HepG2 (cell line): ENCODE measurements around the gene SUSD3. TPM values are rescaled to one million over a fixed set of nuclear protein-coding genes. Genes with fewer than 3 reads are reported as not detected.

Experiments used
- AKNA ChIP-seq: sonication (generic); formaldehyde crosslinking; IDR thresholded peaks from 2 replicates; pipeline ENCODE4 v1.4.0; 2020; ENCODE audit warnings: missing genetic modification reagents, borderline replicate concordance
- CERS6 ChIP-seq: sonication (generic); formaldehyde crosslinking; IDR thresholded peaks from 2 replicates; pipeline ENCODE4 v1.5.0; 2020; ENCODE audit warnings: missing genetic modification reagents
- HOXA7 ChIP-seq: sonication (generic); formaldehyde crosslinking; IDR thresholded peaks from 2 replicates; pipeline ENCODE4 v1.8.1; 2022; ENCODE audit warnings: mild to moderate bottlenecking, missing genetic modification reagents, moderate library complexity
- JDP2 ChIP-seq: sonication (generic); formaldehyde crosslinking; IDR thresholded peaks from 2 replicates; pipeline ENCODE4 v1.8.1; 2022; ENCODE audit warnings: missing genetic modification reagents, borderline replicate concordance
- JUND ChIP-seq: sonication (generic); formaldehyde crosslinking; IDR thresholded peaks from 2 replicates; pipeline ENCODE4 v1.8.0; 2022; ENCODE audit warnings: mild to moderate bottlenecking, missing genetic modification reagents
- NFKBIZ ChIP-seq: IDR thresholded peaks from 2 replicates; pipeline ENCODE4 v1.6.1; 2018; ENCODE audit warnings: missing genetic modification reagents, missing compliant biosample characterization
- NR2F1 ChIP-seq, 2 experiments: fragments of 450-650 bp in 1 of 2; formaldehyde crosslinking in 1 of 2; IDR thresholded peaks; 2 replicates each; pipeline versions ENCODE4 v1.5.0 to v1.6.1; 2016 to 2020; ENCODE audit warnings: mild to moderate bottlenecking in 1 of 2, missing compliant biosample characterization in 1 of 2, missing genetic modification reagents in 1 of 2, moderate library complexity in 1 of 2
- NRL ChIP-seq: sonication (generic); formaldehyde crosslinking; IDR thresholded peaks from 2 replicates; pipeline ENCODE4 v1.5.0; 2020; ENCODE audit warnings: missing genetic modification reagents, mild to moderate bottlenecking, moderate library complexity, borderline replicate concordance
- PITX1 ChIP-seq: sonication (generic); formaldehyde crosslinking; IDR thresholded peaks from 2 replicates; pipeline ENCODE4 v1.5.1; 2020; ENCODE audit warnings: mild to moderate bottlenecking, missing genetic modification reagents
- ZNF160 ChIP-seq: sonication (generic); formaldehyde crosslinking; IDR thresholded peaks from 2 replicates; pipeline ENCODE4 v1.8.0; 2022; ENCODE audit warnings: mild to moderate bottlenecking, inconsistent platforms, missing genetic modification reagents
- ZNF205 ChIP-seq: IDR thresholded peaks from 2 replicates; pipeline ENCODE4 v1.6.1; 2018; ENCODE audit warnings: missing biosample characterization, missing genetic modification reagents
- ZNF235 ChIP-seq: sonication (generic); formaldehyde crosslinking; IDR thresholded peaks from 2 replicates; pipeline ENCODE4 v1.8.1; 2023; ENCODE audit warnings: mild to moderate bottlenecking, missing genetic modification reagents, borderline replicate concordance
- ZNF549 ChIP-seq: sonication (generic); formaldehyde crosslinking; IDR thresholded peaks from 2 replicates; pipeline ENCODE4 v1.5.0; 2020; ENCODE audit warnings: missing genetic modification reagents
- ZNF619 ChIP-seq: sonication (generic); formaldehyde crosslinking; IDR thresholded peaks from 2 replicates; pipeline ENCODE4 v1.4.0; 2020; ENCODE audit warnings: mild to moderate bottlenecking, missing genetic modification reagents
- ZNF660 ChIP-seq: sonication (generic); formaldehyde crosslinking; IDR thresholded peaks from 2 replicates; pipeline ENCODE4 v1.5.1; 2020; ENCODE audit warnings: mild to moderate bottlenecking, low read depth, missing genetic modification reagents, borderline replicate concordance
- ZNF724P ChIP-seq: sonication (generic); formaldehyde crosslinking; IDR thresholded peaks from 2 replicates; pipeline ENCODE4 v1.8.0; 2022; ENCODE audit warnings: missing genetic modification reagents, borderline replicate concordance
- polyA plus RNA-seq, 8 experiments: library from polyadenylated mRNA; depleted of rRNA in 3 of 8; stranded (reverse) in 7 of 8; unstranded in 1 of 8; fragments of >200 nt; fragmentation: Illumina TruSeq in 4 of 8; extraction: Trizol in 4 of 8; gene quantifications; 2 replicates each; pipeline versions ENCODE4 v1.2.1 to v1.2.3, GENCODE V29; 2011 to 2016; ENCODE audit warnings: low read depth in 4 of 8, missing spikeins in 1 of 8, mixed read lengths in 1 of 8; ENCODE audit not compliant: insufficient read depth in 1 of 8
- total RNA-seq, 5 experiments: library from RNA; depleted of rRNA; stranded (reverse); fragments of >200 nt; fragmentation: Illumina TruSeq; extraction: Trizol; gene quantifications; 2 replicates each; pipeline ENCODE4 v1.2.3, GENCODE V29; 2016; ENCODE audit warnings: low read depth in 1 of 5
- TF ChIP-seq, protein P1 (sequence below): sonication (generic); formaldehyde crosslinking; IDR thresholded peaks from 2 replicates; pipeline ENCODE4 v1.5.0; 2020; ENCODE audit warnings: mild to moderate bottlenecking, missing genetic modification reagents, moderate library complexity
- TF ChIP-seq, protein P2 (sequence below): sonication (generic); formaldehyde crosslinking; IDR thresholded peaks from 2 replicates; pipeline ENCODE4 v1.5.0; 2020; ENCODE audit warnings: mild to moderate bottlenecking, missing genetic modification reagents

SUSD3 gene
- total and polyA plus RNA-seq, 2 of the 13 experiments (the other 11 are each of a cell fraction or from before 2014, with no cell fraction given): 7.0 to 9.1 TPM

- TF ChIP-seq NRL: no peak
- no peak for TF ChIP-seq ZNF724P
- no peak for TF ChIP-seq HOXA7
- TF ChIP-seq, protein P1, sequence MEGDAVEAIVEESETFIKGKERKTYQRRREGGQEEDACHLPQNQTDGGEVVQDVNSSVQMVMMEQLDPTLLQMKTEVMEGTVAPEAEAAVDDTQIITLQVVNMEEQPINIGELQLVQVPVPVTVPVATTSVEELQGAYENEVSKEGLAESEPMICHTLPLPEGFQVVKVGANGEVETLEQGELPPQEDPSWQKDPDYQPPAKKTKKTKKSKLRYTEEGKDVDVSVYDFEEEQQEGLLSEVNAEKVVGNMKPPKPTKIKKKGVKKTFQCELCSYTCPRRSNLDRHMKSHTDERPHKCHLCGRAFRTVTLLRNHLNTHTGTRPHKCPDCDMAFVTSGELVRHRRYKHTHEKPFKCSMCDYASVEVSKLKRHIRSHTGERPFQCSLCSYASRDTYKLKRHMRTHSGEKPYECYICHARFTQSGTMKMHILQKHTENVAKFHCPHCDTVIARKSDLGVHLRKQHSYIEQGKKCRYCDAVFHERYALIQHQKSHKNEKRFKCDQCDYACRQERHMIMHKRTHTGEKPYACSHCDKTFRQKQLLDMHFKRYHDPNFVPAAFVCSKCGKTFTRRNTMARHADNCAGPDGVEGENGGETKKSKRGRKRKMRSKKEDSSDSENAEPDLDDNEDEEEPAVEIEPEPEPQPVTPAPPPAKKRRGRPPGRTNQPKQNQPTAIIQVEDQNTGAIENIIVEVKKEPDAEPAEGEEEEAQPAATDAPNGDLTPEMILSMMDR (CRISPR knock-in tag): peak; percentile 78
- no peak for TF ChIP-seq ZNF205 (CRISPR knock-in tag)
- TF ChIP-seq ZNF160 (CRISPR knock-in tag): no peak
- peak in 1 of 2 experiments; percentile 36; a peak in 1 of 4 replicates for TF ChIP-seq NR2F1 (CRISPR knock-in tag; IDR thresholded peaks at IDR 0.05)
- no peak for TF ChIP-seq JUND (CRISPR knock-in tag)
- no peak for TF ChIP-seq ZNF660
- no peak for TF ChIP-seq CERS6 (CRISPR knock-in tag)
- TF ChIP-seq AKNA (CRISPR knock-in tag): no peak
- no peak for TF ChIP-seq NFKBIZ (CRISPR knock-in tag)
- TF ChIP-seq, protein P2, sequence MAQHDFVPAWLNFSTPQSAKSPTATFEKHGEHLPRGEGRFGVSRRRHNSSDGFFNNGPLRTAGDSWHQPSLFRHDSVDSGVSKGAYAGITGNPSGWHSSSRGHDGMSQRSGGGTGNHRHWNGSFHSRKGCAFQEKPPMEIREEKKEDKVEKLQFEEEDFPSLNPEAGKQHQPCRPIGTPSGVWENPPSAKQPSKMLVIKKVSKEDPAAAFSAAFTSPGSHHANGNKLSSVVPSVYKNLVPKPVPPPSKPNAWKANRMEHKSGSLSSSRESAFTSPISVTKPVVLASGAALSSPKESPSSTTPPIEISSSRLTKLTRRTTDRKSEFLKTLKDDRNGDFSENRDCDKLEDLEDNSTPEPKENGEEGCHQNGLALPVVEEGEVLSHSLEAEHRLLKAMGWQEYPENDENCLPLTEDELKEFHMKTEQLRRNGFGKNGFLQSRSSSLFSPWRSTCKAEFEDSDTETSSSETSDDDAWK: no peak
- TF ChIP-seq ZNF235 (CRISPR knock-in tag): no peak
- no peak for TF ChIP-seq JDP2 (CRISPR knock-in tag)
- TF ChIP-seq ZNF549 (CRISPR knock-in tag): no peak
- TF ChIP-seq ZNF619: no peak
- peak; percentile 96 for TF ChIP-seq PITX1
Measured at GRCh38 chr9:93061791-93062763, 3.6 kb downstream of the SUSD3 start (continued).
